Measurements from ENCODE around the gene STAP1. TPM values are rescaled to one million over a fixed set of nuclear protein-coding genes. Genes with fewer than 3 reads are reported as not detected.
A peak's percentile ranks its signal among the peaks of the same experiment; 100 is the strongest.

Gene STAP1
- total RNA-seq, 6 donors from 2014 or later, result 0.89 to 2.7 (median 1.7) TPM; not detected in 2

DNA sequence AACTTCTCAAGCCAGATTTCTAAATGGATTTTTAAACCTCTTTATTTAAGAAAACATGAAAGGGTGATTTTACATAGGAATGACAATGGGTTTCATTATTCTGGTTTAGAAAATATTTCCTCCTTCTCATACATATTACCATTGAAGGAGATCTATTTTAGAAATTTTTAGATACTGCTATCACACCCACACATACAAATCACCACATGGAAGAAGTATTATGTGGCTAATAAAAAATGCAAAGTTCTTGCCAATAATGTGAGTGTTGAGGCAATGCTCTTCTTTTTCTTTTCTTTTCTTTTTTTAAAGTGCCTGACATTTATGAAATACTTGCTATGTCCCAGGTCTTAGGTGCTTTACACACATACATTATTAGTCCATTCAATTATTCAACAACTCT lies 6.8 kb downstream of the STAP1 start:
- ATAC-seq (ENCODE audit: low FRiP score in 2 of 2), result peak in 1 of 2 donors; percentile 58
- Histone ChIP-seq H3K36me3 (no peaks in the 10 kb centered on the region), H3K27me3 (no peaks in the 10 kb centered on the region), H3K4me1 (no peaks in the 10 kb centered on the region), H3K27ac (no peak overlapping the region), H3K9me3 (no peaks in the 10 kb centered on the region), H3K4me3 (no peak overlapping the region)
- TF ChIP-seq, protein P1, sequence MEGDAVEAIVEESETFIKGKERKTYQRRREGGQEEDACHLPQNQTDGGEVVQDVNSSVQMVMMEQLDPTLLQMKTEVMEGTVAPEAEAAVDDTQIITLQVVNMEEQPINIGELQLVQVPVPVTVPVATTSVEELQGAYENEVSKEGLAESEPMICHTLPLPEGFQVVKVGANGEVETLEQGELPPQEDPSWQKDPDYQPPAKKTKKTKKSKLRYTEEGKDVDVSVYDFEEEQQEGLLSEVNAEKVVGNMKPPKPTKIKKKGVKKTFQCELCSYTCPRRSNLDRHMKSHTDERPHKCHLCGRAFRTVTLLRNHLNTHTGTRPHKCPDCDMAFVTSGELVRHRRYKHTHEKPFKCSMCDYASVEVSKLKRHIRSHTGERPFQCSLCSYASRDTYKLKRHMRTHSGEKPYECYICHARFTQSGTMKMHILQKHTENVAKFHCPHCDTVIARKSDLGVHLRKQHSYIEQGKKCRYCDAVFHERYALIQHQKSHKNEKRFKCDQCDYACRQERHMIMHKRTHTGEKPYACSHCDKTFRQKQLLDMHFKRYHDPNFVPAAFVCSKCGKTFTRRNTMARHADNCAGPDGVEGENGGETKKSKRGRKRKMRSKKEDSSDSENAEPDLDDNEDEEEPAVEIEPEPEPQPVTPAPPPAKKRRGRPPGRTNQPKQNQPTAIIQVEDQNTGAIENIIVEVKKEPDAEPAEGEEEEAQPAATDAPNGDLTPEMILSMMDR (IDR thresholded peaks at IDR 0.05), result no peak
- TF ChIP-seq POLR2AphosphoS5 (IDR thresholded peaks at IDR 0.05) (no peak), EP300 (IDR thresholded peaks at IDR 0.05) (no peak), POLR2A (IDR thresholded peaks at IDR 0.05) (no peak)
- DNase-seq, result no peak

DNA sequence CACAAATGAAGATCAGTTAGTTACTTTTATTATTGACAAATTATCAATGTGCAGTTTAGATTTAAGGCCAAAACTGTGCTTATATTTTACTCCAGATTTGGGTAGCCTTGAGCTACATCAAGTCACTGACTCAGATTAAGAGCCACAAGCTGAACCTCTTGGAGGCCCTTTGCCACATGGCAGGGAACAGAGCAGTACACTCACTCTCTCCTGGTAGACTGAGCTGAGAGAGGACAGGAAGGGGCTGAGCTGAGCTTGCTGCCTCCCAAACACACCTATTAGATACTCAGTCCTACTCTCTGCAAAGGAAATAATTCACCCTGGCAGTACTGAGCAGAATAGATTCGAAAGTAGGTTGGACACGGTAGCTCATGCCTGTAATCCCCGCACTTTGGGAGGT lies 7.8 kb downstream of the STAP1 start:
- Histone ChIP-seq H3K9me3 (no peaks in the 10 kb centered on the region), H3K4me1 (no peaks in the 10 kb centered on the region), H3K27ac (no peak overlapping the region), H3K36me3 (no peaks in the 10 kb centered on the region), H3K4me3 (no peak overlapping the region), H3K27me3 (no peaks in the 10 kb centered on the region)
- DNase-seq (no peak), ATAC-seq (ENCODE audit: low FRiP score in 2 of 2) (no peak)
- 91 to 92% methylated on average over 3 of the region's 3 CpGs for WGBS, 2 donors
- TF ChIP-seq POLR2A (IDR thresholded peaks at IDR 0.05) (no peak), POLR2AphosphoS5 (IDR thresholded peaks at IDR 0.05) (no peak), EP300 (IDR thresholded peaks at IDR 0.05) (no peak)
- TF ChIP-seq, protein P1 (IDR thresholded peaks at IDR 0.05), result no peak

DNA sequence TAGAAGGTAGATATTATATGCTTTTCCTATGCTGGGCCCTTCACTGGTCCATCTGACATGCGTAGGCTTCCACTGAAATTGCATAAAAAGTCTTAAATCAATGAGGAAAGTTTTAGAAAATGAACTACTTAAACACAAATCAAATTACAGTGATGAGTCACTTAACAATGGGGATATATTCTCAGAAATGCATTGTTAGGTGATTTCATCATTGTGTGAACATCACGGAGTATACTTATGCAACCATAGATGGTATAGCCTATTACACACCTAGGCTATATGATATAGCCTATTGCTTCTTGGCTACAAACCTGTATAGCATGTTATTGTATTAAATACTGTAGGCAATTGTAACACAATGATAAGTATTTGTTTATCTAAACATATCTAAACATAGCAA lies 10.3 kb downstream of the STAP1 start:
- no peaks in the 10 kb centered on the region for H3K36me3 ChIP-seq
- ATAC-seq (ENCODE audit: low FRiP score in 2 of 2) (no peak), DNase-seq (no peak)
- no peak overlapping the region for H3K4me3 ChIP-seq
- TF ChIP-seq POLR2A (IDR thresholded peaks at IDR 0.05), result no peak
- no peak overlapping the region for H3K27ac ChIP-seq
- no peaks in the 10 kb centered on the region for H3K27me3 ChIP-seq
- 86 to 88% methylated on average over 2 of the region's 2 CpGs for WGBS, 2 donors
- H3K9me3 ChIP-seq, result no peaks in the 10 kb centered on the region
- H3K4me1 ChIP-seq, result no peaks in the 10 kb centered on the region

DNA sequence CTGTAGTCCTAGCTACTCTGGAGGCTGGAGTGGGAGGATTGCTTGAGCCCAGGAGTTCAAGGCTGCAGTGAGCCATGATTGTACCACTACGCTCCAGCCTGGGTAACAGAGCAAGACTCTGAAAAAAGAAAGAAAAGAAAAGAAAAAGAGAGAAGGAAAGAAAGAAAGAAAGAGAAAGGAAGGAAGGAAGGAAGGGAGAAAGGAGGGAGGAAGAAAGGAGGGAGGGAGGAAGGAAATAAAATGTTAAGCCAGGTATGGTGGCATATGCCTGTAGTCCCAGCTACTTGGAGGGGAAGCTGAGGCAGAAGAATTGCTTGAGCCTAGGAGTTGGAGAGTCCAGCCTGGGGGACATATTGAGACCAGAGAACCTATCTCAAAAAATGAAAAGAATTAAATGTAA lies 12.0 kb downstream of the STAP1 start:
- no peaks in the 10 kb centered on the region for H3K27me3 ChIP-seq
- H3K36me3 ChIP-seq, result no peaks in the 10 kb centered on the region
- H3K9me3 ChIP-seq, result no peaks in the 10 kb centered on the region
- ATAC-seq (ENCODE audit: low FRiP score in 2 of 2) (no peak), DNase-seq (no peak)
- H3K4me3 ChIP-seq, result no peak overlapping the region
- TF ChIP-seq POLR2A (IDR thresholded peaks at IDR 0.05) (no peak), EP300 (IDR thresholded peaks at IDR 0.05) (no peak), POLR2AphosphoS5 (IDR thresholded peaks at IDR 0.05) (no peak)
- TF ChIP-seq, protein P1 (IDR thresholded peaks at IDR 0.05), result no peak
- WGBS, 2 donors, result 92 to 100% methylated on average over 1 of the region's 1 CpG
- H3K27ac ChIP-seq, result no peak overlapping the region
- H3K4me1 ChIP-seq, result no peaks in the 10 kb centered on the region

DNA sequence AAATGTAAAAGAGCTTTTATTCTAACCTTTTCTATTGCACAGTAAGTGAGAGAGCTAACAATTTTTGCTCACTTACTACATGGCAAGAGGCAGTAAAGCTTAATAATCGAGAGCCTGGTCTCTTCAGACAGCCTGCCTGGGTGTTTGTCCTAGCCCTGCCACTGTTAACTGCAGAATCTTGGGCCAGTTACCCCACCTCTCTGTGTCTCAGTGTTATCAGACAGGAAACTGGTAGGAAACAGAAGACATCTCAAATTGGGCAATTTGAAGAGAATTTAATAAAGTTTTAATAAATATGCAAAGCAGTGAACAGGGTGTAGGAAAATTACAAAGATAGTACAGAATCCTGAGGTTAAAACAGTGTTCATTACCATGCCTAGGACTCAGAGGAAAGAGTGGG lies 13.4 kb downstream of the STAP1 start:
- no peaks in the 10 kb centered on the region for H3K4me1 ChIP-seq
- WGBS, 2 donors, result 30 to 35% methylated on average over 1 of the region's 1 CpG
- no peaks in the 10 kb centered on the region for H3K27me3 ChIP-seq
- H3K9me3 ChIP-seq, result no peaks in the 10 kb centered on the region
- H3K27ac ChIP-seq, result no peak overlapping the region
- ATAC-seq (ENCODE audit: low FRiP score in 2 of 2), result no peak
- TF ChIP-seq, protein P1 (IDR thresholded peaks at IDR 0.05), result no peak
- no peak for TF ChIP-seq POLR2A (IDR thresholded peaks at IDR 0.05)
- no peak for TF ChIP-seq EP300 (IDR thresholded peaks at IDR 0.05)
- TF ChIP-seq POLR2AphosphoS5 (IDR thresholded peaks at IDR 0.05), result no peak
- no peaks in the 10 kb centered on the region for H3K36me3 ChIP-seq
- DNase-seq, result no peak
- H3K4me3 ChIP-seq, result no peak overlapping the region

Data from upper lobe of left lung (tissue), 6 donors.